CD4-positive, CD25-positive, alpha-beta regulatory T cell (primary cell): ENCODE measurements around the gene C1QL1. TPM values are rescaled to one million over a fixed set of nuclear protein-coding genes. Genes with fewer than 3 reads are reported as not detected.
A peak's percentile ranks its signal among the peaks of the same experiment; 100 is the strongest.

Experiments used
- ATAC-seq, 2 donors: fragments of 150-1000 bp; cut with Tn5 transposase; one replicate each; pipeline ENCODE4 v1.10.0; 2021; ENCODE audit warnings: low read depth in 2 of 2, moderate number of reproducible peaks in 2 of 2, moderate library complexity in 1 of 2
- DNase-seq, 3 donors: peaks; one replicate each; pipeline versions ENCODE4 v3.0.0 to v3.0.0-alpha.2; 2012 to 2022; ENCODE audit warnings: mixed read lengths in 1 of 3
- H3K27ac ChIP-seq: one replicate; pipeline ENCODE4 v1.7.0; 2013; ENCODE audit warnings: mild to moderate bottlenecking, low read length; ENCODE audit not compliant: insufficient read depth, poor library complexity, severe bottlenecking
- H3K27me3 ChIP-seq: one replicate; pipeline ENCODE4 v1.7.0; 2013; ENCODE audit warnings: low read length; ENCODE audit not compliant: control insufficient read depth, insufficient read depth
- H3K36me3 ChIP-seq: one replicate; pipeline ENCODE4 v1.7.0; 2013; ENCODE audit warnings: mild to moderate bottlenecking, low read length, moderate library complexity; ENCODE audit not compliant: control insufficient read depth, insufficient read depth
- H3K4me1 ChIP-seq: 2 replicates; pipeline ENCODE4 v1.7.0; 2013; ENCODE audit warnings: mild to moderate bottlenecking, low read length; ENCODE audit not compliant: insufficient read depth, control insufficient read depth, poor library complexity, severe bottlenecking
- H3K4me3 ChIP-seq: one replicate; pipeline ENCODE4 v1.7.0; 2013; ENCODE audit warnings: low read depth, mild to moderate bottlenecking, low read length, moderate library complexity
- H3K9me3 ChIP-seq, 2 experiments: 1 replicate in 1 of 2; 2 replicates in 1 of 2; pipeline ENCODE4 v1.7.0; 2013; ENCODE audit warnings: low read length in 2 of 2, mild to moderate bottlenecking in 1 of 2, moderate library complexity in 1 of 2; ENCODE audit not compliant: control insufficient read depth in 2 of 2
- H3K27ac Mint-ChIP-seq, 3 donors: one replicate each; pipeline ENCODE4 v1.8.0; 2020 to 2022; ENCODE audit warnings: mild to moderate bottlenecking in 3 of 3, mixed read lengths in 3 of 3, moderate library complexity in 2 of 3
- H3K27me3 Mint-ChIP-seq: one replicate; pipeline ENCODE4 v1.8.0; 2022; ENCODE audit warnings: mild to moderate bottlenecking, mixed read lengths
- H3K36me3 Mint-ChIP-seq: one replicate; pipeline ENCODE4 v1.8.0; 2020; ENCODE audit warnings: mixed read lengths
- H3K4me1 Mint-ChIP-seq, 4 donors: one replicate each; pipeline ENCODE4 v1.8.0; 2020 to 2022; ENCODE audit warnings: mixed read lengths in 4 of 4, mild to moderate bottlenecking in 1 of 4
- H3K4me3 Mint-ChIP-seq, 4 donors: one replicate each; pipeline ENCODE4 v1.8.0; 2020 to 2022; ENCODE audit warnings: mild to moderate bottlenecking in 4 of 4, mixed read lengths in 4 of 4, moderate library complexity in 3 of 4
- H3K9me3 Mint-ChIP-seq, 7 donors: one replicate each; pipeline ENCODE4 v1.8.0; 2020 to 2022; ENCODE audit warnings: mixed read lengths in 7 of 7, mild to moderate bottlenecking in 3 of 7, moderate library complexity in 2 of 7
- polyA plus RNA-seq, 4 donors: library from polyadenylated mRNA; unstranded; fragments of 300-500 nt; fragmentation: Illumina TruSeq; gene quantifications; one replicate each; pipeline ENCODE4 v1.2.3, GENCODE V29; 2021
- total RNA-seq: library from RNA; stranded (reverse); gene quantifications from one replicate; pipeline ENCODE4 v1.2.3, GENCODE V29; 2022

Gene C1QL1
- total and polyA plus RNA-seq, 5 donors from 2014 or later: not detected

GRCh38 chr17:44966348-44967025 is 1.6 kb downstream of the C1QL1 start:
- Mint-ChIP-seq H3K9me3 (peaks cover 0 to 4% (median 0%) of the 10 kb centered on the region in 7 donors), H3K27ac (no peak overlapping the region), H3K27me3 (peaks cover 80% of the 10 kb centered on the region), H3K4me1 (peaks cover 0 to 39% (median 13%) of the 10 kb centered on the region in 4 donors), H3K36me3 (no peaks in the 10 kb centered on the region), H3K4me3 (peak overlapping the region; percentile 26 to 76 (median 64))
- ATAC-seq: no peak
- H3K9me3 ChIP-seq: no peaks in the 10 kb centered on the region
- no peak overlapping the region for H3K27ac ChIP-seq
- no peak for DNase-seq
- H3K4me3 ChIP-seq: no peak overlapping the region
- peaks cover 21% of the 10 kb centered on the region for H3K27me3 ChIP-seq
- H3K4me1 ChIP-seq: peaks cover 36% of the 10 kb centered on the region
- H3K36me3 ChIP-seq: no peaks in the 10 kb centered on the region

DNA sequence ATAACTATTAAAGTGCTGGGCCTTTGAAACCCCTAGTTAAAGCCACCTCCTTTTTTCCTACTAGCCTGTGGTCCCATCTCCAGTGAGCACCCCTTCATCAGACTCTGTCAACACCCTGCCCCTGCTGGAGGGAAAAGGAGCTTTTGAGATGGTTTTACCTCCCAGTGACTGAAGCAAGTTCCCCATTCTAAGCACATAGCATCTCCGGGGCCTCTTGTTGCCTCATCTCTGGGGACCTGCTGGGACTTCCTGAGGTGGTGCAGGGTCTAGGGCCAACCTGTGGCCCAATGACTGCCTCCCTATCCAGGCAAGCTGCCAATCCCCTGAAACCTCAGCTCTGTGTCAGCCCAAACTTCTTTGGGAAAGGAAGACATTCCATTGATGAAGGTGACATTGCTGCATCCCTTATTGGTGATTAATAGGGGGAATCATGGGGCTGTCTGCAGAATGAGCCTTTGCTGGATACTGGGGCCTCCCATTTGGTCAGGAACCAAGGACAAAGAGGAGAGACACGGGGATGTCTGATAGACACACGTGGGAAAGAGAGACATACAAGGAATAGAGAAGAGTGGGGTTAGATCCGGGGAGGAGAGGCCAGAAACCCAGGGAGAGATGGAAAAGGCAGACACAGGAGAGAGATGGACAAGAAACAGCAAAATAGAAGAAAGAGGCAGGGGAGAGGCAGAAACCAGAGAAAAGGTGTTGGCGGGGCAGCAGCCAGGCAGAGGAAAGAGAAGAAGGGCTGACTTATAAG is 2.4 kb downstream of the C1QL1 start:
- no peak for ATAC-seq
- Histone ChIP-seq H3K27me3 (peaks cover 26% of the 10 kb centered on the region), H3K27ac (no peak overlapping the region), H3K9me3 (no peaks in the 10 kb centered on the region), H3K36me3 (no peaks in the 10 kb centered on the region), H3K4me1 (peaks cover 36% of the 10 kb centered on the region), H3K4me3 (no peak overlapping the region)
- Mint-ChIP-seq H3K9me3 (peaks cover 0 to 4% (median 0%) of the 10 kb centered on the region in 7 donors), H3K4me3 (peak overlapping the region; percentile 26 to 87 (median 57)), H3K36me3 (no peaks in the 10 kb centered on the region), H3K27ac (no peak overlapping the region), H3K4me1 (peaks cover 0 to 40% (median 14%) of the 10 kb centered on the region in 4 donors), H3K27me3 (peaks cover 79% of the 10 kb centered on the region)
- no peak for DNase-seq

DNA sequence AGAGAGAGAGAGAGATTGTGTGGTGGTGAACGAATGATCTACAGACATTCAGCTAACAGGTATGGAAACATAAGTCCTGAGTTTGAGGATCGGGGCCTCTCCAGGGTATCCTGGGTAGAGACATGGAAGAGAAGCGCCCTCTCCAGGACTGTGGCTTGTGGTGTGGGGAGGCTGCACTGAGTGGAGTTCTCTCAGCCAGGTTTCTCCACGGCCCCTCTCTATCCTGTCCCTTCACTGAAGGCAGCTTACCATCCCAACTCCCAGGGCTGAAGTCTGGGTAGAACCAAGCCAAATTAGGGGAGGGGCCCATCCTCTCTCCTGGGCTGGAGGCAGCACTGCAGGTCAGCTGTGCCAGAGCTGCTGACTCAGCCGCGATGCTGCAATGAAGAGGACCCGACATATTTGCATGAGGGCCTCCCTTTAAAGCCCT is 6.2 kb downstream of the C1QL1 start:
- peaks cover 14% of the 10 kb centered on the region for H3K4me1 ChIP-seq
- H3K36me3 ChIP-seq: no peaks in the 10 kb centered on the region
- no peaks in the 10 kb centered on the region for H3K36me3 Mint-ChIP-seq
- H3K27ac ChIP-seq: no peak overlapping the region
- no peak overlapping the region for H3K4me3 Mint-ChIP-seq
- H3K9me3 Mint-ChIP-seq: peaks cover 0 to 4% (median 0%) of the 10 kb centered on the region in 7 donors
- DNase-seq (no peak), ATAC-seq (no peak)
- no peak overlapping the region for H3K27ac Mint-ChIP-seq
- H3K4me1 Mint-ChIP-seq: peaks cover 0 to 21% (median 10%) of the 10 kb centered on the region in 4 donors
- no peaks in the 10 kb centered on the region for H3K9me3 ChIP-seq
- H3K27me3 Mint-ChIP-seq: peaks cover 77% of the 10 kb centered on the region
- H3K27me3 ChIP-seq: peaks cover 29% of the 10 kb centered on the region
- H3K4me3 ChIP-seq: no peak overlapping the region

DNA sequence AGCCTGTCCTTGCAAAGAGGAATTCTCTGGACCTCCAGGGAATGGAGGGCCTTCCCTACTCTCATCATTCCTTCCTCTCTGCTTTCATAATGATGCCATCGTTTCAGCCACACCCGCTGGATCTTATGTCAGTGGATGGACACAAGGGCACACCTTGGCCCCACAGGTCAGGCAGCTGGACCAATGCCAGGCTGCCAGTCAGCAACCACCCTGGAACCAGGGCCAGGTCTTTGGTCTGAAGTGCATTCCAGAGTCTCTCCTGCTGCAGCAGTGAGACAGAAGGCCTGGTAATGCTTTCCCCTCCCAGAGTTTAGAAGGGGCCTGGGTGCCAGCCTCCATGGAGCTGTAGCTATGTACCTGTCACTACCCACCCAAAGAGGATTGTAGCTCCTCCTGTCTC is 7.4 kb downstream of the C1QL1 start:
- Histone ChIP-seq H3K4me3 (no peak overlapping the region), H3K4me1 (peaks cover 11% of the 10 kb centered on the region), H3K36me3 (no peaks in the 10 kb centered on the region), H3K27ac (no peak overlapping the region), H3K27me3 (peaks cover 23% of the 10 kb centered on the region), H3K9me3 (no peaks in the 10 kb centered on the region)
- H3K4me3 Mint-ChIP-seq: no peak overlapping the region
- no peak overlapping the region for H3K27ac Mint-ChIP-seq
- no peaks in the 10 kb centered on the region for H3K36me3 Mint-ChIP-seq
- no peak for ATAC-seq
- H3K27me3 Mint-ChIP-seq: peaks cover 73% of the 10 kb centered on the region
- DNase-seq: no peak
- H3K9me3 Mint-ChIP-seq: peaks cover 0 to 4% (median 0%) of the 10 kb centered on the region in 7 donors
- H3K4me1 Mint-ChIP-seq: peaks cover 0 to 17% (median 5%) of the 10 kb centered on the region in 4 donors

DNA sequence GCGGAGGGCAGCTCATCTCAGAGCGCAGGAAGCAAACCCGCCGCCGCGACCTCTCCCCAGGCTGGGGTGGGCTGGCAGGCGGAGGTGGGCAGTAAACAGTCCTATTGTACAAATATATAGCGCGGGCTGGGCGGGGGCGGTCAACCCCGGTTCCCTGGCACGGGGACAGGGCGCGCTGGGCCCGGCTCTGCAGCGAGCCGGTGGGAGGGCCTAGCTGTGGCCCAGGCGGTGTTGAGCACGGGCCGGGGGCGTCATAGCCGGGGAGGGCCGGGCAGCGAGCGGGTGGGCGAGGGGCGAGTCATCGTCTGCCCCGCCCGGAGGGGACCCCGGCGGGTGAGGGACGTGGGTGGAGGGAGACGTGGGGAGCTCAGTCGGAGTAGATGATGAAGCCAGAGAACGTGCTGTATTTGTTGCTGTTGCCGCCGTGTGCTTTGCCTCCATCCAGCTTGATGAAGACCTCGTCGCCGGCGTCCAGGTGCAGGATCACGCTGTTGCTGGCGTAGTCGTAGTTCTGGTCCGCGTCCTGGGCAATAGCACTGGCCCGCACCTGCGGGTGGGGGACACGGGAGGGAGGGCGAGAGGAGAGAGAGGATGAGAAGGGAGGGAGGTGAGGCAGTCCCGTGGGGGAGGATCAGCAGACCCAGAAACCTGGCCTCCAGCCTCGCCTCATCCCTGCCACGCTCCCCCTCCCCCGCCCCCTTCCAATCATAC is 8.1 kb downstream of the C1QL1 start:
- H3K27me3 Mint-ChIP-seq: peaks cover 71% of the 10 kb centered on the region
- H3K36me3 Mint-ChIP-seq: no peaks in the 10 kb centered on the region
- peaks cover 11% of the 10 kb centered on the region for H3K4me1 ChIP-seq
- H3K27me3 ChIP-seq: peaks cover 19% of the 10 kb centered on the region
- ATAC-seq (peak in 1 of 2 donors; percentile 28), DNase-seq (no peak)
- no peaks in the 10 kb centered on the region for H3K36me3 ChIP-seq
- H3K9me3 Mint-ChIP-seq: peaks cover 0 to 4% (median 0%) of the 10 kb centered on the region in 7 donors
- H3K9me3 ChIP-seq: no peaks in the 10 kb centered on the region
- no peak overlapping the region for H3K27ac Mint-ChIP-seq
- H3K4me1 Mint-ChIP-seq: peaks cover 0 to 17% (median 4%) of the 10 kb centered on the region in 4 donors
- peak overlapping the region in 1 of 4 donors; percentile 41 for H3K4me3 Mint-ChIP-seq
- no peak overlapping the region for H3K4me3 ChIP-seq
- no peak overlapping the region for H3K27ac ChIP-seq

DNA sequence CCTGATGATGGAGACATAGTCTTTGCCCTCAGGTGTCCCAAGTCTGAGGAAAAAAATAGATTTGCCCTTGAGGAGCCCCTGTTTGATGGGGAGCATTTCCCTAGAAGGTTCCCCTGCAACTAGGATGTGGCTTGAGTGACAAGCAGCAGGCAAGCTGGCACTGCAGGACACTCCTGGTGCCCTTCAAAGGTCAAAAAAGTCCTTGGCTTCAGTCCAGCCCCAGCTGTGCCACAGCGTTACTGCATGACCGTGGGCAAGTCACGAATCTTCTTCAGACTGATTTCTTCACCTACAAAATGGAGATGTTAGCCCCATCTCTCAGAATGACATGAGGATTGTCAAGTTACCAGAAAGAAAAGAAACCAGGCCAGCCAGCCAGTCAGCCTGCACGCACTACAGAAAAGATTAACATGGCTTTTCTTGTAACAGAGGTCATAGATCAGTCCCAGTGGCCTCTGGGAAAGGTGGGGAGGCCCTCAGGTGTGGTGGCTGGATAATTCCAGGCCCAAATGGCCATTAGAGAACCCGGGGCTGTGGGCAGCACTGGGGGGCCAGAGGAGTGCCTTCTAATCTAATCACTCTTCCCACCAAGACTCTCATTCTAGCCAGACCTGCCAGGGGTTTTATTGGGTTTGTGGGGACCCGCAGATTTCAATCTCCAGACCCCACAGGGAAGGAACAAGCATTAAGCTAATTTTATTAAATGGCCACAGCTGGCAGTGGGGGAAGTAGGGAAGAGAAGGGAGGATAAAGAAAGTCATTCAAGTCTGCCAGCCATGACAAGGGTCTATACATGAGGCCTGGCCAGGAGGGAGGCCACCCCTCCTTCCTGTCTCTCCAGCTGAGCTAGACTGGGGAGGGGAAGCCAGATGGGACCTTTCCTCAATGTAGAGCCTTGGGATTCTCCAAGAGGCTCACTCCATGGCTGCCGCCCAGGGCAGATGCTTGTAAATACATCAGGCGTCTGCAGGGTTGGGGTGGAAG is 10.8 kb downstream of the C1QL1 start:
- no peak for ATAC-seq

More for the DNA sequence above, 10.8 kb downstream of the C1QL1 start:
- H3K36me3 ChIP-seq: no peaks in the 10 kb centered on the region
- peaks cover 11% of the 10 kb centered on the region for H3K27me3 ChIP-seq
- peak overlapping the region in 1 of 4 donors; percentile 15 for H3K4me3 Mint-ChIP-seq
- no peak overlapping the region for H3K27ac Mint-ChIP-seq
- peaks cover 47% of the 10 kb centered on the region for H3K27me3 Mint-ChIP-seq
- no peaks in the 10 kb centered on the region for H3K9me3 Mint-ChIP-seq
- no peak for DNase-seq
- no peak overlapping the region for H3K27ac ChIP-seq
- H3K9me3 ChIP-seq: no peaks in the 10 kb centered on the region
- H3K36me3 Mint-ChIP-seq: no peaks in the 10 kb centered on the region
- no peak overlapping the region for H3K4me3 ChIP-seq
- H3K4me1 ChIP-seq: peaks cover 11% of the 10 kb centered on the region
- peaks cover 0 to 11% (median 4%) of the 10 kb centered on the region in 4 donors for H3K4me1 Mint-ChIP-seq
